Prostate gland (tissue), 2 donors: ENCODE data around the gene CHD5.

ENCODE experiments used
- CTCF ChIP-seq, 4 experiments: fragments of 200-600 bp in 2 of 4; fragments of 450-650 bp in 2 of 4; sonication (generic) in 2 of 4; IDR thresholded peaks; 1 replicate in 3 of 4; 2 replicates in 1 of 4; pipeline ENCODE4 v1.5.1; 2016 to 2019; ENCODE audit warnings: antibody characterized with exemption in 4 of 4, mild to moderate bottlenecking in 2 of 4, moderate library complexity in 2 of 4
- POLR2A ChIP-seq: fragments of 450-650 bp; IDR thresholded peaks from one replicate; pipeline ENCODE4 v1.6.1; 2016; ENCODE audit warnings: antibody characterized with exemption, mild to moderate bottlenecking

- TF ChIP-seq CTCF (IDR thresholded peaks at IDR 0.05) (no peak), POLR2A (no peak)
Measured at GRCh38 chr1:6172549-6172948, 7.6 kb downstream of the CHD5 start.
